GM23338 (cell line): Measurements from ENCODE around the gene SORCS2. TPM values are rescaled to one million over a fixed set of nuclear protein-coding genes. Genes with fewer than 3 reads are reported as not detected.

Experiments used
- ATAC-seq: fragments of 200-7000 bp; cut with Tn5 transposase; 3 replicates; pipeline ENCODE4 v1.9.1; 2020
- DNase-seq: peaks from one replicate; pipeline ENCODE4 v3.0.0-alpha.2; 2015; ENCODE audit warnings: low spot score
- H2AFZ ChIP-seq: fragments of 200-600 bp; sonication (generic); 2 replicates; pipeline ENCODE4 v1.8.0; 2016; ENCODE audit warnings: antibody characterized with exemption, mild to moderate bottlenecking, moderate library complexity
- H3F3A ChIP-seq: fragments of 200-600 bp; sonication (generic); replicated peaks from 2 replicates; pipeline ENCODE4 v1.8.0; 2017; ENCODE audit warnings: antibody characterized with exemption, mixed run types, low read depth
- H3K27ac ChIP-seq: fragments of 200-600 bp; sonication (generic); 2 replicates; pipeline ENCODE4 v1.6.1; 2016; ENCODE audit warnings: low read depth
- H3K27me3 ChIP-seq: fragments of 200-600 bp; sonication (generic); 2 replicates; pipeline ENCODE4 v1.8.0; 2016; ENCODE audit warnings: mild to moderate bottlenecking, mixed run types, moderate library complexity; ENCODE audit not compliant: insufficient read depth
- H3K36me3 ChIP-seq: fragments of 200-600 bp; sonication (generic); 2 replicates; pipeline ENCODE4 v1.8.0; 2016; ENCODE audit warnings: mild to moderate bottlenecking; ENCODE audit not compliant: insufficient read depth
- H3K4me1 ChIP-seq: fragments of 200-600 bp; sonication (generic); 2 replicates; pipeline ENCODE4 v1.8.0; 2016; ENCODE audit warnings: mild to moderate bottlenecking, moderate library complexity; ENCODE audit not compliant: insufficient read depth
- H3K4me2 ChIP-seq: fragments of 200-600 bp; sonication (generic); 2 replicates; pipeline ENCODE4 v1.7.1; 2017; ENCODE audit warnings: mixed run types
- H3K4me3 ChIP-seq: fragments of 200-600 bp; sonication (generic); 2 replicates; pipeline ENCODE4 v1.6.1; 2016; ENCODE audit warnings: mixed run types
- H3K79me2 ChIP-seq: fragments of 200-600 bp; sonication (generic); replicated peaks from 2 replicates; pipeline ENCODE4 v1.8.0; 2017; ENCODE audit warnings: mild to moderate bottlenecking; ENCODE audit not compliant: insufficient read depth
- H3K9me2 ChIP-seq: fragments of 200-600 bp; sonication (generic); 2 replicates; pipeline ENCODE4 v1.8.0; 2017; ENCODE audit not compliant: insufficient read depth
- H4K20me1 ChIP-seq: fragments of 200-600 bp; sonication (generic); replicated peaks from 2 replicates; pipeline ENCODE4 v1.8.0; 2017; ENCODE audit warnings: mild to moderate bottlenecking; ENCODE audit not compliant: insufficient read depth
- H3K27ac Mint-ChIP-seq: 2 replicates; pipeline ENCODE4 v1.8.0; 2020; ENCODE audit warnings: inconsistent platforms, mild to moderate bottlenecking, moderate library complexity, mixed read lengths
- H3K27me3 Mint-ChIP-seq: 3 replicates; pipeline ENCODE4 v1.8.0; 2022; ENCODE audit warnings: low read depth, mild to moderate bottlenecking, moderate library complexity, mixed read lengths, inconsistent platforms; ENCODE audit not compliant: insufficient read depth, poor library complexity
- H3K36me3 Mint-ChIP-seq: 3 replicates; pipeline ENCODE4 v1.8.0; 2021; ENCODE audit warnings: low read depth, mild to moderate bottlenecking, inconsistent platforms, moderate library complexity, mixed read lengths
- H3K4me1 Mint-ChIP-seq: 3 replicates; pipeline ENCODE4 v1.8.0; 2020; ENCODE audit warnings: mild to moderate bottlenecking, inconsistent platforms, mixed read lengths
- H3K4me3 Mint-ChIP-seq: 3 replicates; pipeline ENCODE4 v1.8.0; 2021; ENCODE audit warnings: moderate library complexity, mild to moderate bottlenecking, inconsistent platforms, mixed read lengths
- H3K9me3 Mint-ChIP-seq: 3 replicates; pipeline ENCODE4 v1.8.0; 2020; ENCODE audit warnings: moderate library complexity, mild to moderate bottlenecking, inconsistent platforms, mixed read lengths
- CREB1 ChIP-seq: fragments of 250-450 bp; sonication (Bioruptor Pico); IDR thresholded peaks from 2 replicates; pipeline ENCODE4 v1.5.0; 2020; ENCODE audit warnings: low read depth, mild to moderate bottlenecking, moderate library complexity
- ETS1 ChIP-seq: IDR thresholded peaks from 2 replicates; pipeline ENCODE4 v1.6.1; 2016; ENCODE audit warnings: antibody characterized with exemption
- EZH2 ChIP-seq: fragments of 200-600 bp; sonication (generic); IDR thresholded peaks from one replicate; pipeline ENCODE4 v1.8.0; 2017; ENCODE audit warnings: antibody characterized with exemption, mild to moderate bottlenecking, low read depth; ENCODE audit not compliant: unreplicated experiment
- POLR2AphosphoS5 ChIP-seq: IDR thresholded peaks from 2 replicates; pipeline ENCODE4 v1.6.1; 2016; ENCODE audit warnings: antibody characterized with exemption, low read depth
- STAT1 ChIP-seq: IDR thresholded peaks from one replicate; pipeline ENCODE4 v1.6.1; 2016; ENCODE audit warnings: antibody characterized with exemption; ENCODE audit not compliant: unreplicated experiment
- ZNF114 ChIP-seq: fragments of 250-450 bp; sonication (Bioruptor Pico); IDR thresholded peaks from 2 replicates; pipeline ENCODE4 v1.5.0; 2020; ENCODE audit warnings: mild to moderate bottlenecking, moderate library complexity
- ZNF331 ChIP-seq: fragments of 250-450 bp; sonication (Bioruptor Pico); IDR thresholded peaks from 2 replicates; pipeline ENCODE4 v1.5.0; 2020; ENCODE audit warnings: low read depth, mild to moderate bottlenecking, moderate library complexity
- ZNF462 ChIP-seq: fragments of 250-450 bp; sonication (Bioruptor Pico); IDR thresholded peaks from 2 replicates; pipeline ENCODE4 v1.5.0; 2020; ENCODE audit warnings: mild to moderate bottlenecking, moderate library complexity
- polyA plus RNA-seq: library from polyadenylated mRNA; unstranded; fragments of >200 nt; fragmentation: Nextera tagmentation; extraction: Ambion mirVana; gene quantifications from 2 replicates; pipeline ENCODE4 v1.2.1, GENCODE V29; 2016
- total RNA-seq: library from RNA; depleted of rRNA; stranded (reverse); fragments of >200 nt; shearing (Covaris generic); gene quantifications from 2 replicates; pipeline ENCODE4 v1.2.3, GENCODE V29; 2014
- TF ChIP-seq, protein P1 (sequence below): IDR thresholded peaks from one replicate; pipeline ENCODE4 v1.6.1; 2018; ENCODE audit warnings: antibody characterized with exemption; ENCODE audit not compliant: unreplicated experiment
- TF ChIP-seq, protein P2 (sequence below), 2 experiments: fragments of 200-600 bp in 1 of 2; sonication (generic) in 1 of 2; conservative IDR thresholded peaks; 2 replicates each; pipeline versions ENCODE4 v1.5.1 to v1.6.1; 2016 to 2017; ENCODE audit warnings: antibody characterized with exemption in 2 of 2, low read depth in 2 of 2, mild to moderate bottlenecking in 2 of 2, moderate library complexity in 1 of 2

The SORCS2 gene
- total and polyA plus RNA-seq, 2 experiments from 2014 or later, result 0.47 to 2.4 TPM

DNA sequence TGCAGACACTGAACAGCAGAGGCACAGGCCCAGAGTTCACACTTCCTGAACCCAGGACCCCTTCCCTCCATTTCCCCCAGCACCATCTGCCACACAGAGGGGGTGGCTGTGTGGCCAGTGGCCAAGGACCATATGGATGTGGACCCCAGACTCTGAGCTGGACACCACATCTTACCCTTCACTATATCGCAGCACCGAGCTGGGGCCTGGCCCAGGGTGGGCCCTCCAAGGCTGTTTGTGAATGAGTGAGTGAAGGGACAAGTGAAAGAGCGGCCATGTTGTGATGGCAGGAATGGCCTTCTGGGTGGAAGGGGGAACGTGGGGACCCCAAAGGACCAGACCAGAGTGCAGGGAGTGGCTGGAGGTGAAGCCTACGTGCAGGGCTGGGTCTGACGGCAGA, 498.7 kb downstream of the SORCS2 start (continued):
- TF ChIP-seq POLR2AphosphoS5 (no peak), ZNF331 (CRISPR knock-in tag) (no peak)

GRCh38 chr4:7691982-7692381, 499.6 kb downstream of the SORCS2 start:
- Histone ChIP-seq H3K27ac (no peak overlapping the region), H3K4me3 (no peak overlapping the region), H3K9me2 (no peaks in the 10 kb centered on the region), H3K4me1 (no peaks in the 10 kb centered on the region), H3F3A (no peaks in the 10 kb centered on the region), H3K36me3 (no peaks in the 10 kb centered on the region), H3K27me3 (no peaks in the 10 kb centered on the region), H2AFZ (no peak overlapping the region), H3K79me2 (no peaks in the 10 kb centered on the region), H4K20me1 (no peaks in the 10 kb centered on the region), H3K4me2 (no peak overlapping the region)
- peaks cover 5% of the 10 kb centered on the region; the same call in 2 of the 3 replicates for H3K9me3 Mint-ChIP-seq
- H3K36me3 Mint-ChIP-seq, result no peaks in the 10 kb centered on the region
- DNase-seq (no peak), ATAC-seq (no peak)
- peaks cover 7% of the 10 kb centered on the region for H3K27me3 Mint-ChIP-seq
- H3K4me3 Mint-ChIP-seq, result no peak overlapping the region
- no peaks in the 10 kb centered on the region; the same call in 2 of the 3 replicates for H3K4me1 Mint-ChIP-seq
- no peak for TF ChIP-seq ZNF114 (CRISPR knock-in tag)
- TF ChIP-seq ETS1, result no peak
- TF ChIP-seq EZH2, result no peak
- no peak for TF ChIP-seq ZNF331 (CRISPR knock-in tag)
- TF ChIP-seq POLR2AphosphoS5, result no peak
- TF ChIP-seq, protein P1, sequence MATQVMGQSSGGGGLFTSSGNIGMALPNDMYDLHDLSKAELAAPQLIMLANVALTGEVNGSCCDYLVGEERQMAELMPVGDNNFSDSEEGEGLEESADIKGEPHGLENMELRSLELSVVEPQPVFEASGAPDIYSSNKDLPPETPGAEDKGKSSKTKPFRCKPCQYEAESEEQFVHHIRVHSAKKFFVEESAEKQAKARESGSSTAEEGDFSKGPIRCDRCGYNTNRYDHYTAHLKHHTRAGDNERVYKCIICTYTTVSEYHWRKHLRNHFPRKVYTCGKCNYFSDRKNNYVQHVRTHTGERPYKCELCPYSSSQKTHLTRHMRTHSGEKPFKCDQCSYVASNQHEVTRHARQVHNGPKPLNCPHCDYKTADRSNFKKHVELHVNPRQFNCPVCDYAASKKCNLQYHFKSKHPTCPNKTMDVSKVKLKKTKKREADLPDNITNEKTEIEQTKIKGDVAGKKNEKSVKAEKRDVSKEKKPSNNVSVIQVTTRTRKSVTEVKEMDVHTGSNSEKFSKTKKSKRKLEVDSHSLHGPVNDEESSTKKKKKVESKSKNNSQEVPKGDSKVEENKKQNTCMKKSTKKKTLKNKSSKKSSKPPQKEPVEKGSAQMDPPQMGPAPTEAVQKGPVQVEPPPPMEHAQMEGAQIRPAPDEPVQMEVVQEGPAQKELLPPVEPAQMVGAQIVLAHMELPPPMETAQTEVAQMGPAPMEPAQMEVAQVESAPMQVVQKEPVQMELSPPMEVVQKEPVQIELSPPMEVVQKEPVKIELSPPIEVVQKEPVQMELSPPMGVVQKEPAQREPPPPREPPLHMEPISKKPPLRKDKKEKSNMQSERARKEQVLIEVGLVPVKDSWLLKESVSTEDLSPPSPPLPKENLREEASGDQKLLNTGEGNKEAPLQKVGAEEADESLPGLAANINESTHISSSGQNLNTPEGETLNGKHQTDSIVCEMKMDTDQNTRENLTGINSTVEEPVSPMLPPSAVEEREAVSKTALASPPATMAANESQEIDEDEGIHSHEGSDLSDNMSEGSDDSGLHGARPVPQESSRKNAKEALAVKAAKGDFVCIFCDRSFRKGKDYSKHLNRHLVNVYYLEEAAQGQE, result no peak
- TF ChIP-seq, protein P2, sequence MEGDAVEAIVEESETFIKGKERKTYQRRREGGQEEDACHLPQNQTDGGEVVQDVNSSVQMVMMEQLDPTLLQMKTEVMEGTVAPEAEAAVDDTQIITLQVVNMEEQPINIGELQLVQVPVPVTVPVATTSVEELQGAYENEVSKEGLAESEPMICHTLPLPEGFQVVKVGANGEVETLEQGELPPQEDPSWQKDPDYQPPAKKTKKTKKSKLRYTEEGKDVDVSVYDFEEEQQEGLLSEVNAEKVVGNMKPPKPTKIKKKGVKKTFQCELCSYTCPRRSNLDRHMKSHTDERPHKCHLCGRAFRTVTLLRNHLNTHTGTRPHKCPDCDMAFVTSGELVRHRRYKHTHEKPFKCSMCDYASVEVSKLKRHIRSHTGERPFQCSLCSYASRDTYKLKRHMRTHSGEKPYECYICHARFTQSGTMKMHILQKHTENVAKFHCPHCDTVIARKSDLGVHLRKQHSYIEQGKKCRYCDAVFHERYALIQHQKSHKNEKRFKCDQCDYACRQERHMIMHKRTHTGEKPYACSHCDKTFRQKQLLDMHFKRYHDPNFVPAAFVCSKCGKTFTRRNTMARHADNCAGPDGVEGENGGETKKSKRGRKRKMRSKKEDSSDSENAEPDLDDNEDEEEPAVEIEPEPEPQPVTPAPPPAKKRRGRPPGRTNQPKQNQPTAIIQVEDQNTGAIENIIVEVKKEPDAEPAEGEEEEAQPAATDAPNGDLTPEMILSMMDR (conservative IDR thresholded peaks at IDR 0.05; ENCODE audit: low read depth in 2 of 2), result no peak
- TF ChIP-seq CREB1, result no peak
- no peak for TF ChIP-seq STAT1
- no peak for TF ChIP-seq ZNF462 (CRISPR knock-in tag)
- no peak overlapping the region for H3K27ac Mint-ChIP-seq
